Measurements from ENCODE around the gene BHMT2.

Gene BHMT2

DNA sequence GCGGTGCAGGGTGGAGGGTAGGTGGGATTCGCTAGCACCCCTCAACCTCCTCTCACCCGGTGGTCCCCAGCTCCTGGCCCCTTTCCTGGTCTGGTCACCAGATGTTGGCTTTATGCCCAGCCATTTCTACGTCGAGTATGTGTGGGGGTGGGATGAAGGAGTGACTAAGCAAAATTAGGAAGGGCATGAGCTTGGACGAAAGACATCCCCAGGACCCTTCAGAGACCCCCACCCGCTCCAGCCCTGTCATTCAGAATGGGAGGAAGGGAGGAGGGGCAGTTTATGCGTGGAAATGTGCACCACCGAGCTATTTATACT is 742 bp downstream of the BHMT2 start:
- DNase-seq, result no peak

DNA sequence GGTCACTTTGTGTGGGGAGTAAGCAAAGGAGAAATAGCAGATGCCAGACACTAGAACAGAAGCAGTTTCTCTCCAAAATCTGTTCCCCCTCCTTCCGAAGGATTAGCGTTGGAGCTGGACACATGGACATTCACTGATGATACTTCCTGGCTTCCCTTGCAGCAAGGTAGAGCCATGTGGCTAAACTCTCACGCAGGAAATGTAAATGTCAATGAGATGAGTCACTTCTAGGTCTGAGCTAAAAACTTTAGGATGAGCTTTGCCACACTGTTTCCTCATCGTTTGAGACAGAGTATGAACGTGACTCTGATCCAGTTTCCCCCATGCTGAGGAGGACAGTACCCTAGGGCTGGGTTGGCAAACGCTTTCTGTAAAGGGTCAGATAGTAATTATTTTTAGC is 5.1 kb downstream of the BHMT2 start:
- DNase-seq, result no peak

DNA sequence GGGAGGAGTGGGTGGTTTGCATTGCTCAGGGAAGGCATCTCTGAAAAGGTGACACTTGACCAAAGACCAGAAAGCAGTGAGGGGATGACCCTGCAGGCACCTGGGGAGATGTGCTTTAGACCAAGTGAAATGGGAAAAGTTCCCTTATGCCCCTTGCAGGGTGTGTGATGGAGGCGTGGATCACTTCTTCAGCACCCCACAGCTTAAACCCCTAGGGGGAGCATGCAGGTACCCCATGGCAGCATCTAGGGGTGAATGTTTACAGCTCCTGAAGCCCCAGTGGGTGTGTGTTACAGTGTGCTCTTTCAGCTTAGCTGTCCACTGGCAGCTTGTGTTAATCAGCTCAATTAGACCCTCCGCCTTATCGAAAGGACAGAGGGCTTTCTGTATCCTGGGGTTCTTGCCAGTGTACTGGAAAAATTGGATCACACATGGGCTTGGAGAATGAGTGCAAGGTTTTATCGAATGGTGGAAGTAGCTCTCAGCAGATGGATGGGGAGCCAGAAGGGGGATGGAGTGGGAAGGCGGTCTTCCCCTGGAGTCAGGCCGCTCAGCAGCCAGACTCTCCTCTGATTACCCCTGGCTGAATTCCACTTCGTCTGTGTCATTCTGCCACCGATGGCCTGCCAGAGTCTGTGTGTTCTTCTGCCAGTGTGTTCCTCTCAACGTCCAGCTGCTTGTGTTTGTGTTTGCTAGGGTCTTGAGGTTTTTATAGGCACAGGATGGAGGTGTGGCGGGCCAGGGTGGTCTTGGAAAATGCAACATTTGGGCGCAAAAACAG is 6.3 kb downstream of the BHMT2 start:
- no peak for DNase-seq

DNA sequence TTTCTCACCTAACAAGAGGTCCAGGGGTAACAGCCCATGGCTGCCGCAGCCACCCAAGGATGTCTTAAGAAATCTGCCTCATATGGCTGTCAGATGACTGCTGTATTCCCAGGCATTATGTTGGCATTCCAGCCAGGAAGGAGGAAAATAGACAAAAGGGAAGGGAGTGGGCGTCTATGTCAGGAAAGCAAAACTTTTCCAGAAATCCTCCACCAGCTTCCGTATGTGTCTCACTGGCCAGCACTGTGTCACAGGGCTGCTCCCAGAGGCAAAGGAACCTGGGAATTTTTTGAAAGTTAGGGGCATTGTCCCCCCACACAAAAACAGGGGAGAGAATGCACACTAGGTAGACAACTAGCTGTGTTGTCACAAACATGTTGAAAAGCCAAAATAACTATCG is 7.3 kb downstream of the BHMT2 start:
- DNase-seq, result no peak

DNA sequence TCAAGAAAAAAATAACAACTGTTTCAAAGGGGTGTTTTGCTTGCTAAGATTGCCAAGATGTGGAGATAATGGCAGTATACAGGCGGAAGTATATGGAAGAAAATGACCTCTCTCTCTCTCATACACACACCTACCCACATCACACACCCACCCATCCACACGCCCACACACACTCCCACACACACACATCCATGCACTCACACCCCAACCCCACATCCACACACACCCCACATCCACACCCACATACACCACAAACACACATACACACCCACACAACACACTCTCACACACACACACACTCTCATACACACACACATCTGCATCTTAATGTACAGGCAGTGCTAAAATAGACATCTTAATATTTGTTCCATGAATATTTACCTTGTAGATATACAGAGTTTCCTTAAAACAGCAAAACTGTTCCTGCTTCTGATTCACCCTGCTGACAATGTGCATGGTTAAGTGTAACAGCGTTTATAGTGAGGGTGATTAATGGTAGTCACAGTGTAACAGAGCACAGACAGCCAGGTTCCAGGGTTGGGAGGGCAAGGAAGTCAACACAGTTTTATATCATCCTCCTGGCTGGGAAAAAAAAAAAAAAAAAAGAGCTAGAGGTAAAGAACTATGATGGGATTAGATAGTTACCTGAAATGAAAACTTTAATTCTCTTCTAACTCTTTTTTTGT is 8.3 kb downstream of the BHMT2 start:
- no peak for DNase-seq

DNA sequence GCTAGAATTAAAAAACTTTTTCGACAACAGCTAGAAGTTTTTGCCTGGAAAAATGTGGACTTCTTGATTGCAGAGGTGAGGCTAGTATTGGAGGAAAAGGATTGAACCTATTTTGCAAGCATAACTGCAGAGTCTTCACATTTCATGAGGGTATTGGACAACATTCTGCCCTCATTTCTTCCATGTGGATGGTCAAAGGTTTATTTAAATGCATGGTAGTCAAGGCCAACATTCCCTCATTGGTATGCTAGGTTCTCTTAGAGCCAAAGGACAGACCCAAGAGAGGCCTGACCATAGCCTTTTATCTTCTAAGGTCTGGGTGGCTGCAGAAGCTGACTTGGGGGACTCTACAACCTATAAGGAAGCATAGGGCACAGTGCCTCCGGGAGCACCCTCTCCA is 11.2 kb downstream of the BHMT2 start:
- DNase-seq, result no peak

DNA sequence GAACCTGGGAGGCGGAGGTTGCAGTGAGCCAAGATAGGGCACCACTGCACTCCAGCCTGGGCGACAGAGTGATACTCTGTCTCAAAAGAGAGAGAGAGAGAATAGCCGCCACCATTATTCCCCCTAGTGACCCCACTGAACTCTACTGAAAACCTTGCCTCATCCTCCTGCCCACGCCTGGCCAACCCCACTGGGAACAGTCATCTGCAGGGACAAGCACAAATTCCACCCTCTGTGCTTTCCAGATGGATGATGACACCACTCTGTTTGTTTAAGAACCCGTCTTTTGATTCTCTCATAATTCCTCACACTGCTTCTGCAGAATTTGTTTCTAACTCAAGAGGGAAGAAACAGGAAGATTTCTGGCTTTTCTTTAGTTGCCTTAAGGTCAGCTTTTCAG is 12.2 kb downstream of the BHMT2 start:
- no peak for DNase-seq

DNA sequence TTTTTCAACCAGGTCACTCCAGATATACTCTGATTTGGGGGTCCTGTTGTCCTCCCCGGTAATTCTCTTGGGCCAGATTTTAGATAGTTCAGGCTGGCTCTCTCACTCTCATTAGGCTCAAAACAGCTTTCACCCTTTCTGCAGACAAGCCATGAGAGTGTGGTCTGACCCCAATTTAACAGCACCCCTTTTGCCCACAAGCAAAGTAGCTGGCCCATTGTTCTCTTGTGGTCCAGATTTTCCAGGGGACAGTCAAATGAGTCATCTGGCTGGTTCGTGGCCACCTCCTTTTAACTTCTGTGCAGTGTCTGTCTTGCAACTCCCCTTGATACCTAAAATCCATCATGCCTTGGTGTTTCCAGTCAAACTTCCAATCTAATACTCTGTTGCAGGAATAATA is 16.5 kb downstream of the BHMT2 start:
- no peak for DNase-seq

DNA sequence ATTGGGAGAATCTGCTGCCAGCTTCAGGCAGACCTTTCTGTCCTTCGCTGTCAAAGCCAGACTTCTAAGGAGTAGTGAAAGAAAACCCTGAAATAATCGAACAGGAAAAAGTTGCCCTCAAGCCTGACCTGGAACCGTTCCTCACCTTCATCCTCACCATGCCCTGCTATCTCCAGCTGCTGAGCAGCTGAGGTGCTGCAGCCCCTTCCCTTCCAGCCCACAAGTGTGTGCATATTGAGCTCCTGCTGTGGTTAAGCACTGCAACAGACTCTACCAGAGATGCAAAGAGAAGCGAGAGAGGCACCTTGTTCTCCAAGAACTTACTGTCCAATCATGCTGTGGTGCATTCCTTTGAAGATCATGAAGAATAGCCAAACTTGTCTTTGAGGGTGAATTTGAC is 18.9 kb downstream of the BHMT2 start:
- no peak for DNase-seq

DNA sequence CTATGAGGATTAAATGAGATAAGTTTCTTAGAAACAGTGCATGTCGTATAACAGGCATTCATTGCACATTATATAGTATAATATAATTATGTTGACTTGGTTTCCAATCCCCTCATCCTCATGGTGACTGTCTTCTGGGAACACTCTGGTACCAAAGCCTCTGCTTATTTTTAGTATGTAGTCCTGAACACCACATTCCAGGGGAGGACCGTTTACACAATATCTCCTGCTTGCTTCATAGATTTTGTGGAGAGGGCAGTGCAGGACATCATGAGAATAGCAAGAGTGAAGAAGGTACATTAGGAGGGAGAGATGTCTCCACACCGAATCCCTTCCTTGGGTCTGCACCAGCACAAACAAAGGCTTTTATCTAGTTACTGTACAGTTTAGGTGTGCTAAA is 21.5 kb downstream of the BHMT2 start:
- DNase-seq, result no peak

DNA sequence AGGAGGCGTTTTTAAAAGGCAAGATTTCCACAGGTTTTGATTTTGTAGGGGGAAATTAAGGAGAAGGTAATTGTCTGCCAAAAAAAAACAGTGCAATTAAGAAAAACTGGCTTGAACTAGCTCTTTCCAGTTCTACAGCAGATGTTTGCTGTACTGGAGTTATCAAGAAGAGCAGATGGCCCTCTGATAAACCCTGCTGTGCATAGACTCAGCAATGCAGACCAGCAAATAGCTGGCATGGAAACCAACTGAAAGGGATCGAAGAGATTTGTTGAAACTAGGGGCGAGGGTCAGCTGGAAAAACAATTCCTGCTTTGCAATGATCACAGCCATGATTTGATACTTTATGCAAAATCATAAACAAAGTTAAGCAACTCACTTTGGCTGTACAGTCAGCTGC is 24.2 kb downstream of the BHMT2 start:
- no peak for DNase-seq

DNA sequence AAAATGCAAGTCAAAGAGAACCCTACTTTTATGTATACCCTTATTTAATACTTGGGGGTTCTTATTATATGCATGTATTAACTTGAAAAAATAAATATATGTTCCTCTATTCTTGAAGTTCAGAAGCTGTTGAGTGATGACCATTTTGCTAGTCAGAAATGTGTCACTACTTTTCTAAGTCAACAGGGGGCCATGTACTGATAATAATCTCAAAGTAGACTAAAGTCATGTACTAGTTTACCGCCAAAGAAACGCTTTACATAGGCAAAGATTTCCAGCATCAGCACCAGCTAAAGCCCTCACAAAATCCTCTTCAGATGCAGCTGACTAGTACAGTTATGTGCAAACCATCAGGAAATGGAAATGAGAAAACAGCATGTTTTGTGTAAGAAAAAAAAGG is 36.3 kb downstream of the BHMT2 start:
- no peak for DNase-seq

DNA sequence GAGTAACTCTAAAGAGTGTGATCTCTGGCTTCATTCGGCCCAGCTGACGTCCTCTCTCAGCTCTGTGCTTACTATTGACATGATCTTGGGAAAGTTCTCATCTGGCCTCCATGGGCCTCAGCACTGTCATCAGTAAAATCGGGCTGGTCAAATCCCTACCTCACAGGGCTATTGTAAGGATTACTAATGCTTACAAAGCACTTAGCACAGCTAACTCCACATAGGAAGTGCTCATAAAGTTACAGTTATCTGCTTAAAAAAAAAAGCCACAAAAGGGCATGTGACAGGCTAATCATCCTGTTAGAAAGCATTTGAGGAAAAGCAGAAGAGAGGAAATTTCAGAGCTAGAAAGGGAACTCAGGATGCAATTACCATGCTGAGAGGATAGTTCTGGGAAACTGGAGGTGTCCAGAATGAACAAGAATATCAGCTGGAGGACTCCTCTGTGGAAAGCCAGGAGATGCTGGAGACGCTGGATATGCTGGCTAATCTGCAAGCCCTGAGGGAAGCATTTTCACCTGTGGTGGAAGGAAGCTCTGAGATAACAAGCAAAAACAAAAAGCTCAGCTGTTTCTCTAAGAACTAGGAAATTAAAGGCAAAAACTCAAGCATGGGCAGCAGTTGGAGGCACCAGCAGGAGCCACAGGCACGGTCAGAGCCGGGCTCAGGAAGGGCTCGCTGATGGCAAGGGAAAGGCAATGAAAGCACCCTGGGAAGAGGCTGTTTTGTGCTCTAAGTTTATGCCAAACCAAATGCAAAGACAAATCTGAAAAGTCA is 37.6 kb downstream of the BHMT2 start:
- no peak for DNase-seq

DNA sequence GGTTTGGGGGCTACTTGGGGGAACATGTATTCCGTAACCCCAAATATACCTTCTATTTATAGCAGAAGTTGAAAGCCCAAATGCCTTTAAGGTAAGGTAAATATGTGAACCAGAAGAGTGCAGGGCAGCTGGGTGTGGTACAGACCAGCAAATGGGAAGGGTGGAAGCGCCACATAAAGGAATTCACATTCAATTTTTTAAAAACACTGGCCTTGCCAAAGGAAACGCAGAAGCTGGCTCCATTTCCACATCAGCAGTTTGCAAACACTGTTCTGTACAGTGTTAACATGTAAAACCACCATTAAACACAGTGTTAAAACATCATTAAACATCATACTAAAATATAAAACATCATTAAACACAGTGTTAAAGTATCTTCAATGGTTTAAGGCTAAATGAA is 38.5 kb downstream of the BHMT2 start:
- DNase-seq, result no peak

DNA sequence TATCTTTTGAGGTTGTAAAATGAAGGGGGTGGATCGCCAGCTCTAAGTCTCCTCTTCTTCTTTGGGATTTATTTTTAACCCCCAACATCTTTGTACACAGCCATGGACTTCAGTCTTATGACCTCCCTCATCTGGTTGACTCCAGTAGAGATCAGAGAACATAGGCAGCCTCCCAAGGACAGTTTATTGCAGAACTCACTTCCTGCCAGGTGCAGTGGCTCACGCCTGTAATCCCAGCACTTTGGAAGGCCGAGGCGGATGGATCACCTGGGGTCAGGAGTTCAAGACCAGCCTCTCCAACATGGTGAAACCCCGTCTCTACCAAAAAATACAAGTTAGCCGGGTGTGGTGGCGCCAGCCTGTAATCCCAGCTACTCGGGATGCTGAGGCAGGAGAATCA is 39.2 kb downstream of the BHMT2 start:
- no peak for DNase-seq

DNA sequence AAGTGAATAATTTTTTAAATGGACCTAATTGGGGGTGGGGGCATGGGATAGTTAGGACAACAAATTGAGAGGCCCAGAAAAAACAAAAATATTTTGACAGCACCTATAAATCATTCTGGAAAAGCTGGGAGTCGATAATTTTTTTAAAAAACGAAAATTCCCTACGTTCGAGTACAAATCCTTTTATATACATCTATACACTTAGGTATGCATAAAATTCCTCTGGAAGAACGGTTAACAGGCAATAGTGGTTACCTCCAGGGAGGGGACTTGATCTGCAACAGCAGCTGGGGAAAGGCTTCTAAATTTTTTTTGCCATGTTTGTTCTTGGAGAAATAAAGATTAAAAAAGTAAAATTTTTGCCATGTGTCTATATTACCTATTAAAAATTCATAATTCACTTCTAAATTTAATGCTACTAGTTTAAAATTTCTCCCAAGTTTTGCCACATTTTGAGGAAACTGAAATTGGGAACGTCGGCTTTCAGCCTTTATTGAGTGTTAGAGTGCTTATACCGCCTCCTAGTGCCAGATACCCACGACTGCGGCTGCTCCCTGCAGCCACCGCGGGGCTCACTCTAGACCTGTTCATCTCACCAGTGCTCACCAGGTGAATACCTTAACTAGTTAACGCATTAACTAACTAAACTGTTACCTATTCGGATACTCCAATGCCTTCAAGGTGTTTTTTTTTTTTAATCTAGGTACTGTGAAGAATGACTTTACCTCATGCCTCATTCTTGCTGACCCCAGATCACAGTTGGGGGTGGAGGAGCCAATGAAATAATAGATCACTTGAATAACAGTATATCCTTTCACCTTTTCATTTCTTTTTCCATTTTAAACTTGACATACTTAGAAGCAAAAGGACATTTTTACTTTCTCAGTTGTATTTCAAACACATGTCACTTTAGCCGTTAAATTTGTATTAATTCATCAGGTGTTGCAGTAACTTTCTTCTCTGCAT is 40.2 kb downstream of the BHMT2 start:
- no peak for DNase-seq

DNA sequence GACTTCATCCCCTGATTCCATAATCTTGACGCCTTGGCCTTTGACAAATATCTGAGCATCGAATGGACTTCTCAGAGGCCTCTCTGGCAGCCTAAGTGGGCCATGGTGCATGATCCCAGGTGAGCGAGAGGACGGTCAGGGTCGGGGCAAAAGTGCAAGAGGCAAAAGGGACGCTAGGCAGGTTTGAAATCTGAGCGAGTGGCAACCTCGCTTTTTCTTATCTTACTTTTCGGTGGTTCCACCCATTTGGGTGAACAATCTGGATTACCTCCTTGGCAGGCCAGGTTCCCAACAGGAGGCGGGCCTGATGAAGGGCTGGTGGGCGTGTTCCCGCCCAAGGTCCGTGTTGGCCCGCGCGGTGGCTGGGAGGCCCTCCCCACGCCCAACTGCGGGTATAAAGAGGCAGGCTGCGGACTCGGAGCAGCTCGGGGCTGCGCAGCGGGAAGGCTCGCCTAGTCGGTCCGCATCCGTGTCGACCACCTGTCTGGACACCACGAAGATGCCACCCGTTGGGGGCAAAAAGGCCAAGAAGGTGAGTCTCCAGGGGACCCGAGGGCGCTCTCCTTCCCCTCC is 41.9 kb downstream of the BHMT2 start, which contains the start of gene BHMT:
Gene BHMT (plus strand): TSS at position 423 of the 573 bp plus-strand sequence. CDS start 77 bp downstream, at position 500.
- DNase-seq, result no peak

DNA sequence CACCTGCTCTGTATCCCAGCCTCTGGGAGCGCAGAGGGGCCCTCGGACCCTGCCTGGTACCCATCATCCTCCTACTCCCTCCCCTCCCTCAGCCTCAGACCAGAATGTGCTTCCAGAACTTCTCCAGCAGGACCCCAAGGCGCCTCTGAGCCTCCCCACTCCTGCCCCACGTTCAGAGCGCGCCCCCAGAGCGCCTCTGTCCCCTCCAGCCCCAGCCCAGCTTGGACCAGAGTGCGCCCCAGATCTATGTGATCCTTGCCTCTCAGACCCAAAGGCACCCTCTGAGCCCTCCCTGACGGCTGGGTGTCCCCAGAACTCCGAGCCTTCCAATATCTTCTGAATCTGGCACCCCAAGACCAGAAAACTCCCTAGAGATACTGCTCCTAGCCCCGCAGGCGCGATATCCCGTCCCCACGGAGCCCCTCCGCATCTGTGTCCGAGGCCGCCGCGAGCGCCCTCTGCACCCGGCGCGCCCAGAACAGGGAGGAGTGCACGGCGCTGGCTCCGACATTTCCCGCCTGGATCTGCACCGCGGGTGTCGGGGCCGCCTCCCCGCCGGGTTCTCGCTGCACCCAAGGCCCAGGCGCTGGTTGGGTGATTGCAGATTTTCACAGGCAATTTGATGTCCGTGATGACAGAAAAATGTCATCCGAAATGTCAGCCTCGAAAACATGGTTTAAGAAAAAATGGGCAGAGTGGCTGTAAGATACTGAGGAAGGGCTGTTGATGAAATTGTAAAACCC is 42.6 kb downstream of the BHMT2 start:
- DNase-seq, result no peak

DNA sequence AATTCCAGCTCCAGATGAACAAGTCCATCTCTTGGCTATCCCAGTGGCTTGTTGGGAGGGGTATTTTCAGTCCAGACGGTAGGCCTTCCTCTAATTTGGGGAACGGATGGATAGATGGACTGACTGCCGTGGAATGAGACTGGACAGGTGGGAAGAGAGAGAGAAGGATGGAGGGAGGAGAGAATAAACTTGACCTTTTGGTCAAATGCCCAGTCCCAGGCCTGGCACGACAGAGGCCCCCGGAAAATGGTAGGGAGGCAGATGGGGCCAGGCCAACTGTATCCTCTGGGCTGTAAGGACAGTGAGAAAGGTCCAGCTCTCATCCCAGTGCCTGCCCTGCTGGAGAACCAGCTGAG is 43.1 kb downstream of the BHMT2 start:
- no peak for DNase-seq

DNA sequence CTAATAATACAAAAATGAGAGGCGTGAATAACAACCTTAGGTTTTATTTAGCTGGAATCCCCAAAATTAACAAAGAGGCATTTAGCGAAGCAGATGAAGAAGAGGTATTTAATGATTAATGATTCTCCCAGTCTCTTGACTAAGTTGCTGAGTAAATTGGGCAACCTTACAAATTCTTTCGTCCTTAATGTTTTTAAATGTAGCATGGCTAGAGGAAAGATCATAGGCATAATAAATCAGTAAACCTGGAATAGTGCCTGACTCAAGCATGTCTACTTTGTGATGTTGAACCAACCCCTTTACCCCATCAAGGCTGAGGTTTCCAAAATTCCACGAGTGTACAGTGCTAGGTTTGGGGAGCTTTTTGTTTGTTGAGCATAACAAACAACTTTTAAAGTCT is 49.9 kb downstream of the BHMT2 start:
- no peak for DNase-seq

DNA sequence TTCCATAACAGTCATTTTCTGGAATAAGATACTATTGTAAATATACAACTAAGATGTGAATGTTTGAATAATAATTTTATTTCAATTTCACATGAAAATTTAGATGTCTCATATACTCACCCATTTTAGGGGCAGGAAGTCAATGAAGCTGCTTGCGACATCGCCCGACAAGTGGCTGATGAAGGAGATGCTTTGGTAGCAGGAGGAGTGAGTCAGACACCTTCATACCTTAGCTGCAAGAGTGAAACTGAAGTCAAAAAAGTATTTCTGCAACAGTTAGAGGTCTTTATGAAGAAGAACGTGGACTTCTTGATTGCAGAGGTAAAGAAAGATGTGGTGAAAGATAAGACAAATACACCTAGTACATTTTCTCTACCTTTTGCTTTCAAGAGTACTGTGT is 50.7 kb downstream of the BHMT2 start:
- DNase-seq, result no peak

DNA sequence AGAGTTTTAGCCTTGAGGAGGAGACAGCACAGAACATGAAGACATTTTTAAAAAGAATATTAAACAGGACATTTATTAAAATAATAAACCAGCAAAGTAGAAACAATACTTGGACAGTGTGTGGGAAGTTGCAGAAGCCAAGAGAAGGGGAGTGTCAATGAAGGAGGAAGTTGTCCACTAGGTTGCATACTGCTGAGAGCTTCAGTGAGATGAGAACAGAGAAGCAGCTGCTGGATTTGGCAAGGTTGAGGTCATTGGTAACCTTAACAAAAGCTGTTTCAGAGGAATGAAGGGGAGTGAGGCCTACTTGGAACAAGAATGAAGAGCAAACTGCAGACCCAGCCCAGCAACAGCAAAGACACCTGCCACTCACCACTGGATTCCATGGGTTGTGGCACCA is 53.4 kb downstream of the BHMT2 start:
- DNase-seq, result no peak
